Activated naive CD8-positive, alpha-beta T cell treated with anti-CD3 and anti-CD28 coated beads, Interleukin-2, amount 10 ng/mL, durations not matched to agents 7 days and 5 days (primary cell): ENCODE results near the gene DEXI. TPM values are rescaled to one million over a fixed set of nuclear protein-coding genes. Genes with fewer than 3 reads are reported as not detected.
"Not testable (repeated sequence)": the region's sequence is repeated elsewhere in the genome, so short reads cannot be mapped to it uniquely, and the experiment has no call there.

Source experiments
- ATAC-seq: fragments of 150-1000 bp; cut with Tn5 transposase; one replicate; pipeline ENCODE4 v1.10.0; 2021; ENCODE audit warnings: low read depth, moderate library complexity
- POLR2A ChIA-PET: fragments of 350-600 bp; sonication (Branson Sonifier 250); formaldehyde crosslinking; loops from one replicate; lab custom pipeline; 2021; ENCODE audit warnings: antibody characterized with exemption; lab: Charles Lee
- DNase-seq: peaks from one replicate; pipeline ENCODE4 v3.0.0; 2021
- H3K27ac Mint-ChIP-seq: one replicate; pipeline ENCODE4 v1.8.0; 2022; ENCODE audit warnings: mild to moderate bottlenecking, mixed read lengths
- H3K27me3 Mint-ChIP-seq: one replicate; pipeline ENCODE4 v1.8.0; 2022; ENCODE audit warnings: mild to moderate bottlenecking, moderate library complexity, mixed read lengths
- H3K36me3 Mint-ChIP-seq: one replicate; pipeline ENCODE4 v1.8.0; 2021; ENCODE audit warnings: mild to moderate bottlenecking, mixed read lengths
- H3K4me1 Mint-ChIP-seq: one replicate; pipeline ENCODE4 v1.8.0; 2021; ENCODE audit warnings: mixed read lengths
- H3K4me3 Mint-ChIP-seq: one replicate; pipeline ENCODE4 v1.8.0; 2022; ENCODE audit warnings: mild to moderate bottlenecking, moderate library complexity, mixed read lengths
- H3K9me3 Mint-ChIP-seq: one replicate; pipeline ENCODE4 v1.8.0; 2021; ENCODE audit warnings: mixed read lengths
- total RNA-seq, 2 experiments: library from RNA; stranded (reverse); gene quantifications; one replicate each; pipeline ENCODE4 v1.2.3, GENCODE V29; 2021

Gene DEXI
- total RNA-seq, 2 experiments from 2014 or later: 31.4 to 32.3 TPM

GRCh38 chr16:10937068-10937859 is 5.0 kb downstream of the DEXI start:
- ATAC-seq: no peak
- POLR2A ChIA-PET: interaction anchor here (0.6 to 2.8 kb wide), 3 partner anchors 58 to 198 kb away, joined by 4 to 13 read pairs (median 5); partner anchors contain the start of gene NUBP1
- H3K4me3 Mint-ChIP-seq: peak overlapping the region; percentile 92
- H3K9me3 Mint-ChIP-seq: no peaks in the 10 kb centered on the region
- peaks cover 9% of the 10 kb centered on the region for H3K36me3 Mint-ChIP-seq
- no peaks in the 10 kb centered on the region for H3K27me3 Mint-ChIP-seq
- peak overlapping the region; percentile 54 for H3K27ac Mint-ChIP-seq
- DNase-seq: no peak
- H3K4me1 Mint-ChIP-seq: peaks cover 69% of the 10 kb centered on the region

DNA sequence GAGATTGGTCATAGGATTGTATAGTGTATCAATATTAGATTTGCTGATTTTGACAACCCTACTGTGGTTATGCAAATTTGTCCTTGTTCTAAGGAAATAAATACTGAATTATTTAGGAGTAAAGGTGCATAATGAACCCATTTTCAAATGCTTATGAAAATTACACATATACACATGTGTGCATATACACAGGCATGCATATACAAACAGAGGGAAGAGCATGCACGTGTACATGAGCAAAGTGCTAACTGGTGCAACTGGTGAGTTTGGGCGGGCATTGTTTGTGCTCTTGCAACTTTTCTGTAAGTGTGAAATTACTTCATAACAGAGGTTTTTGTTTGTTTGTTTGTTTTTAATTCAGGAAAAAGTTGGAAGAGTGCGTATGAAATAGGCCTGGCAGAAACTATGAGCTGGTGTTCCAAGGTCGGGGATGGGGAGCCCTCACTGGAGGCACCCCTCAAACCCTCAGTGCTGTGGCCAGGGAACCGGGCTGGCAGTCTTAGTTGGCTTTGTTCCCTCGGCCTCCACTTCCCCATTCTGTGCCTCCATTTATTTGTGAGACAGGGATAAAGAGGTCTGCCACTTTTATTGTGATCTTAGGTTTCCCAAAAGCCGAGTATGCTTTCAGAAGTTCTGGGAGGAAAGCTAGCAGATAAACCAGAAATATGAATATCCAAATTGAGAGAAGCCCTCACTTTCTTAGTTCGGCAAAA is 5.8 kb downstream of the DEXI start:
- Mint-ChIP-seq H3K27ac (peak overlapping the region; percentile 13), H3K9me3 (no peaks in the 10 kb centered on the region), H3K4me1 (peaks cover 71% of the 10 kb centered on the region), H3K27me3 (no peaks in the 10 kb centered on the region), H3K4me3 (peak overlapping the region; percentile 92), H3K36me3 (peaks cover 12% of the 10 kb centered on the region)
- POLR2A ChIA-PET: interaction anchor here (1.2 to 2.8 kb wide), 2 partner anchors 58 to 192 kb away, joined by 4 to 13 read pairs; partner anchors contain the start of gene NUBP1
- ATAC-seq (no peak), DNase-seq (no peak)

DNA sequence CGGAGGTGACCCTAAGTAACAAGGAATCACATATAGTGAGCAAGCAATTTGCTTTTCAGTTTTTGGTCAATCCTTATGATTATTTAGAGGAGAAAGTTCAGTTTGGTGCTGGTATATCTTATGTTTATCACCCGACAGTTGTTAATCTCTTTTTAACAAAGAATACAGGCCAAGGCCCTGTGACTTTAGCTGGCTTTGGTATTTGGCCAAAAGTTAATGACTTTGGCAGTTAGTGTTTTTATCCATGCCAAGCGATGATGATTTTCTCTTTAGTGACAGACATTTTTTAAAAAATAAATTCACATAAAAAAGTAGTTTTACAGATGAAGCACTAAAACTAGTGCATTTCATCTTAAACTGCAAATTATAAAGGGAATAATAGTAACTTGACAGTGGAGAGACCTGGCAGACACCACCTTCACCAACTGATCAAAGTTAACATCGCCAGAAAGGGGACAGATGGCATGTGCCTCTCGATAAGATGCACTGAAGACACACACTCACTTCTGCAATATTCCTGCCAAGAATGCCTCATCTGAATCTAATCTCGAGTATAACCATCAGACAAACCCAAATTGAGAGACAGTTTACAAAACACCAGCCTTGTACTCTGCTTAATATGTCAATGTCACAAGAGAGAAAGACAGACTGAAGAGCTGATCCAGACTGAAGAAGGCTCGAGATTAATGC is 6.9 kb downstream of the DEXI start:
- H3K9me3 Mint-ChIP-seq: no peaks in the 10 kb centered on the region
- peaks cover 67% of the 10 kb centered on the region for H3K4me1 Mint-ChIP-seq
- DNase-seq: no peak
- no peak for ATAC-seq
- no peak overlapping the region for H3K27ac Mint-ChIP-seq
- H3K36me3 Mint-ChIP-seq: peaks cover 16% of the 10 kb centered on the region
- H3K27me3 Mint-ChIP-seq: no peaks in the 10 kb centered on the region
- no peak overlapping the region for H3K4me3 Mint-ChIP-seq
- POLR2A ChIA-PET: no interaction called here

- Mint-ChIP-seq H3K4me3 (no peak overlapping the region), H3K36me3 (peaks cover 14% of the 10 kb centered on the region), H3K27me3 (no peaks in the 10 kb centered on the region), H3K4me1 (peaks cover 63% of the 10 kb centered on the region), H3K27ac (no peak overlapping the region), H3K9me3 (no peaks in the 10 kb centered on the region)
- DNase-seq (no peak), ATAC-seq (no peak)
- POLR2A ChIA-PET: no interaction called here
These were observed 7.8 kb downstream of the DEXI start for GRCh38 chr16:10934325-10935107.

- H3K27ac Mint-ChIP-seq: peak overlapping the region; percentile 10
- no peak overlapping the region for H3K4me3 Mint-ChIP-seq
- ATAC-seq: no peak
- H3K27me3 Mint-ChIP-seq: no peaks in the 10 kb centered on the region
- POLR2A ChIA-PET: no interaction called here
- peaks cover 57% of the 10 kb centered on the region for H3K4me1 Mint-ChIP-seq
- H3K36me3 Mint-ChIP-seq: peaks cover 11% of the 10 kb centered on the region
- H3K9me3 Mint-ChIP-seq: no peaks in the 10 kb centered on the region
- no peak for DNase-seq
These were observed 8.4 kb downstream of the DEXI start for GRCh38 chr16:10933865-10934264.

GRCh38 chr16:10932959-10933710 is 9.1 kb downstream of the DEXI start:
- peaks cover 10% of the 10 kb centered on the region for H3K36me3 Mint-ChIP-seq
- peak overlapping the region; percentile 36 for H3K27ac Mint-ChIP-seq
- H3K4me3 Mint-ChIP-seq: no peak overlapping the region
- H3K4me1 Mint-ChIP-seq: peaks cover 50% of the 10 kb centered on the region
- H3K27me3 Mint-ChIP-seq: no peaks in the 10 kb centered on the region
- H3K9me3 Mint-ChIP-seq: no peaks in the 10 kb centered on the region
- ATAC-seq (no peak), DNase-seq (no peak)
- POLR2A ChIA-PET: interaction anchor here (1.0 kb wide), 1 partner anchor 56 kb away, joined by 4 read pairs; the partner anchor contains the start of gene CIITA

DNA sequence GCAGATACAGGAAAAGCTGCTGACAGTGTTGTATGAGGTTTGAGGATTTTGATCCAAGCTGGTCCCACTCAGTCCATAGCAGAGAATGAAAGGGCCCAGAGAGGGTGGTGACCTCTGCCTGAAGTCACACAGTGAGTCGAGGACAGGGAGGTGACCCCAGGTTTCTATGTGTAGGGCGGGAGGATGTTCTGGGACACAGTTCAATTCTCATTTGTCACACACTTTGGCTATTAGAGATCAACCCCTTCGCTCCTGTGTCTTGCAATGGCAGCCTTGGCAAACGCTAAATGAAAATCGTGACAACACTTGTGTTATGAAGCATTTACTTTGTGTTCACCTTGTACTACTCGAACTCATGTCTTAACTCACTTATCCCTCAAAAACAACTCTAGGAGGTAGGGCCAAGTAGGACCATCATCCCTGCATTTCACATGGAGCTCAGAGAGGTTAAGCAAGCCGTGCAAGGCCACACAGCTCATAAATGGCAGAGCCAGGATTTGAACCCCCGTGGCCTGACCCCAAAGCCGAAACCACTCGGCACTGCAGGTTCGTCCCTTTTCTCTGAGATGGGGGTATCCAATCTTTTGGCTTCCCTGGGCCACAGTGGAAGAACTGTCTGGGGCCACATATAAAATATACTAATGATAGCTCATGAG is 10.2 kb downstream of the DEXI start:
- Mint-ChIP-seq H3K4me3 (no peak overlapping the region), H3K36me3 (peaks cover 15% of the 10 kb centered on the region), H3K27ac (no peak overlapping the region), H3K27me3 (no peaks in the 10 kb centered on the region), H3K9me3 (no peaks in the 10 kb centered on the region), H3K4me1 (peaks cover 39% of the 10 kb centered on the region)
- POLR2A ChIA-PET: interaction anchor here (1.3 kb wide), 1 partner anchor 9 kb away, joined by 3 read pairs; no protein-coding TSS in a partner anchor
- no peak for DNase-seq
- no peak for ATAC-seq

DNA sequence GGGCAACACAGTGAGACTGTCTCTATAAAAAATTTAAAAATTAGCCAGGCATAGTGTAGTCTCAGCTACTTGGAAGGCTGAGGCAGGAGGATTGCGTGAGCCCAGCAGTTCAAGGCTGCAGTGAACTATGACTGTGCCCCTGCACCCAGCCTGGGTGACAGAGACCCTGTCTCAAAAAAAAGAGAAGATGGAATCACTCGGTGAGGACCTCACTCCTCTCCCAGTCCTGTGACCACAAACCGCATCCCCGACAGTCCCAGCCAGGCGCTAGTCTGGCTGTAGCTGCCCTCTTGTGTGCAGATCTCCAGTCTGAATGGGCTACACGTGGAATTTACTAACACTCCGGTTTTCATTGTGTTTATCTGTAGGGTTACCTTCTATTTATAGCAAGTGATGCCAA is 11.1 kb downstream of the DEXI start:
- Mint-ChIP-seq H3K4me3 (no peak overlapping the region), H3K9me3 (no peaks in the 10 kb centered on the region)

DNA sequence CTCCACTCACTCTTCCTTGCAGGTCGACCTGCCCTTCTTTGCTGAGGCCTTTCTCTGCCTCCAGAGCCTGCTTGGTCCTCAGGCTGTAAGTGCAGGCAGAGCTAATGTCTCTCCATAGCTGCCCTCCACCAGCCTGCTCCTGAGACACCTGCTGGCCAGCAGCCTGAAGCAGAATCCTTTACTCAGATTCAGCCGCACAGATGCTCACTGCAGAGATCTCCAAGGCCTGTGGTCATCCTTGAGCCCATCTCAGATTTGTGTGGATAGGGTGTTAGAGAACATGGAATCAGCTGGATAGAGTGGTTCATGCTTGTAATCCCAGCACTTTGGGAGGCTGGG is 11.5 kb downstream of the DEXI start:
- H3K4me3 Mint-ChIP-seq: no peak overlapping the region
- H3K4me1 Mint-ChIP-seq: peaks cover 28% of the 10 kb centered on the region
- no peak for DNase-seq
- no peak for ATAC-seq
- POLR2A ChIA-PET: no interaction called here
- no peaks in the 10 kb centered on the region for H3K9me3 Mint-ChIP-seq
- H3K27me3 Mint-ChIP-seq: no peaks in the 10 kb centered on the region
- no peak overlapping the region for H3K27ac Mint-ChIP-seq
- H3K36me3 Mint-ChIP-seq: peaks cover 14% of the 10 kb centered on the region

More for the DNA sequence above, 11.1 kb downstream of the DEXI start:
- POLR2A ChIA-PET: interaction anchor here (1.3 kb wide), 1 partner anchor 10 kb away, joined by 3 read pairs; no protein-coding TSS in a partner anchor
- peaks cover 30% of the 10 kb centered on the region for H3K4me1 Mint-ChIP-seq
- DNase-seq: no peak
- H3K36me3 Mint-ChIP-seq: peaks cover 15% of the 10 kb centered on the region
- no peak for ATAC-seq
- no peak overlapping the region for H3K27ac Mint-ChIP-seq
- no peaks in the 10 kb centered on the region for H3K27me3 Mint-ChIP-seq

GRCh38 chr16:10929853-10930754 is 12.2 kb downstream of the DEXI start:
- H3K9me3 Mint-ChIP-seq: no peaks in the 10 kb centered on the region
- DNase-seq: no peak
- H3K36me3 Mint-ChIP-seq: peaks cover 15% of the 10 kb centered on the region
- H3K4me3 Mint-ChIP-seq: no peak overlapping the region
- peak overlapping the region; percentile 62 for H3K27ac Mint-ChIP-seq
- POLR2A ChIA-PET: no interaction called here
- no peak for ATAC-seq
- H3K27me3 Mint-ChIP-seq: no peaks in the 10 kb centered on the region
- H3K4me1 Mint-ChIP-seq: peaks cover 24% of the 10 kb centered on the region

DNA sequence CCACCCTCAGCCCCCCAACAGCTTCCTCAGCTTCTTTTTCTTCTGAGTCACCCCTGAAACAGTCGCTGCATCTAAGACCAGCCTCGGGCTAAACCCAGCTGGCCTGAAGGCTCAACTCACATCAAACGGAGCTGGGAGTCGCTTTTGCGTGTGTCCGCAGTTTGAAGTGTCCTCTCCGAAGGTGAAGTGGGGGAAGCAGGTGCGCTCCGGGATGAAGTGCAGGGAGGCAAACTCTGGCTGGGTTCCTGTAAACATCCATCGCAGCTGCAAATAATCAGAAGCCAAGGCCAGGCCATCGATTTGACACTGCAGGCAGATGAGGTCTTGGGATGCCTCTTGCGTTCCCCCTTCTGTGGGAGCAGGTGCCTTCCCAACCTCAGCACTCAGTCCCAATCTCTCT is 13.2 kb downstream of the DEXI start:
- Mint-ChIP-seq H3K4me1 (peaks cover 18% of the 10 kb centered on the region), H3K36me3 (peaks cover 18% of the 10 kb centered on the region)
- H3K27me3 Mint-ChIP-seq, H3K27ac Mint-ChIP-seq, H3K4me3 Mint-ChIP-seq, H3K9me3 Mint-ChIP-seq, POLR2A ChIA-PET, DNase-seq, ATAC-seq: not testable (repeated sequence)
